GM19240 (cell line): ENCODE measurements around the gene TCEA3.

Experiments used
- DNase-seq: peaks from one replicate; pipeline ENCODE4 v3.0.0; 2011; ENCODE audit warnings: low spot score; ENCODE audit not compliant: insufficient read length

Gene TCEA3

GRCh38 chr1:23446661-23447310, 22.2 kb upstream of the TCEA3 start:
- DNase-seq: no peak

GRCh38 chr1:23444596-23445390, 20.2 kb upstream of the TCEA3 start:
- DNase-seq: no peak

GRCh38 chr1:23444104-23444533, 19.6 kb upstream of the TCEA3 start:
- DNase-seq: no peak

- no peak for DNase-seq
These were observed 18.2 kb upstream of the TCEA3 start for GRCh38 chr1:23442751-23443150.

- DNase-seq: no peak
These were observed 17.0 kb upstream of the TCEA3 start for GRCh38 chr1:23441446-23442148.

GRCh38 chr1:23438545-23438944, 14.0 kb upstream of the TCEA3 start:
- DNase-seq: no peak

- DNase-seq: no peak
These were observed 12.8 kb upstream of the TCEA3 start for GRCh38 chr1:23437355-23437664.

GRCh38 chr1:23436520-23437354, 12.2 kb upstream of the TCEA3 start:
- DNase-seq: no peak

- no peak for DNase-seq
These were observed 9.8 kb upstream of the TCEA3 start for GRCh38 chr1:23434260-23434775.

- no peak for DNase-seq
These were observed 8.6 kb upstream of the TCEA3 start for GRCh38 chr1:23433122-23433521.

GRCh38 chr1:23431431-23431830, 6.9 kb upstream of the TCEA3 start:
- DNase-seq: no peak

- no peak for DNase-seq
These were observed 6.3 kb upstream of the TCEA3 start for GRCh38 chr1:23430803-23431202.

GRCh38 chr1:23428136-23428905, 3.8 kb upstream of the TCEA3 start:
- DNase-seq: no peak

- DNase-seq: no peak
These were observed 3.0 kb upstream of the TCEA3 start for GRCh38 chr1:23427550-23427949.

GRCh38 chr1:23426828-23427227, 2.3 kb upstream of the TCEA3 start:
- DNase-seq: no peak

- no peak for DNase-seq
These were observed 596 bp upstream of the TCEA3 start for GRCh38 chr1:23425193-23425494.

- no peak for DNase-seq
These were observed 894 bp downstream of the TCEA3 start for GRCh38 chr1:23423415-23424292.

- DNase-seq: no peak
These were observed 1.6 kb downstream of the TCEA3 start for GRCh38 chr1:23422941-23423340.

GRCh38 chr1:23422241-23422877, 2.2 kb downstream of the TCEA3 start:
- DNase-seq: no peak
